GM19455 (cell line): ENCODE results near the gene C12orf56.
"Not testable (repeated sequence)": the region's sequence is repeated elsewhere in the genome, so short reads cannot be mapped to it uniquely, and the experiment has no call there.

Source experiments
- ATAC-seq: cut with Tn5 transposase; IDR thresholded peaks from one replicate; pipeline ENCODE4 v1.9.1; 2021; ENCODE audit not compliant: unreplicated experiment

C12orf56 gene

GRCh38 chr12:64318605-64319004, 72.0 kb downstream of the C12orf56 start:
- ATAC-seq: no peak

GRCh38 chr12:64311877-64312276, 78.7 kb downstream of the C12orf56 start:
- ATAC-seq: no peak

GRCh38 chr12:64304571-64304970, 86.0 kb downstream of the C12orf56 start:
- ATAC-seq: no peak

- ATAC-seq: no peak
These were observed 90.9 kb downstream of the C12orf56 start for GRCh38 chr12:64299628-64300027.

- ATAC-seq: no peak
These were observed 94.3 kb downstream of the C12orf56 start for GRCh38 chr12:64296301-64296700.

DNA sequence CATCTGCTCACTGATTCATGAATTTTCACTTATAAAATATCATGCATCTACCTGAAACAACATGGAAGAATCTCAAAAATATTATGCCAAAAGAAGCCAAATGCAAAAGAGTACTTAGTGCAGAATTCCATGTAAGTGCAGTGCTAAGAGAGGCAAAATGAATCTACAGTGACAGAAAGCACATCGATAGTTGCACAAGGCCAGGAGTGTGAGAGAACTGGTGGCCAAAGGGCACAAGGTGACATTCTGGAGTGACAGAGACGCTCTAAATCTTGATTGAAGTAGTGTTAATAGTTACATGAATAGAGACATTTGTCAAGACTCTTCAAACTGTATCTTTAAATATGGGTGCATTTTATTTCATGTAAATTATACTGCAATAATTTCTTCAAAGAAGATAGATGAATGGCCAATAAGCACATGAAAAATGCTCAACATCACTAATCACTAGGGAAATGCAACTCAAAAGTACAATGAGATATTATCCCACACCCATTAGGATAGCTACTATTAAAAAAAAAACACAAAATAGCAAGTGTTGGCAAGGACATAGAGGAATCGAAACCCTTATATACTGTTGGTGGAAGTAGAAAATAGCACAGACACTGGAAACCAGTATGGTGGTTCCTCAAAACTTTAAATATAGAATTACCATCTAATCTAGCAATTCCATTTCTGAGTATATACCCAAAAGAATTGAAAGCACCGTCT, 96.7 kb downstream of the C12orf56 start:
- ATAC-seq: no peak

- not testable (repeated sequence) for ATAC-seq
These were observed 97.4 kb downstream of the C12orf56 start for GRCh38 chr12:64293174-64293573.

DNA sequence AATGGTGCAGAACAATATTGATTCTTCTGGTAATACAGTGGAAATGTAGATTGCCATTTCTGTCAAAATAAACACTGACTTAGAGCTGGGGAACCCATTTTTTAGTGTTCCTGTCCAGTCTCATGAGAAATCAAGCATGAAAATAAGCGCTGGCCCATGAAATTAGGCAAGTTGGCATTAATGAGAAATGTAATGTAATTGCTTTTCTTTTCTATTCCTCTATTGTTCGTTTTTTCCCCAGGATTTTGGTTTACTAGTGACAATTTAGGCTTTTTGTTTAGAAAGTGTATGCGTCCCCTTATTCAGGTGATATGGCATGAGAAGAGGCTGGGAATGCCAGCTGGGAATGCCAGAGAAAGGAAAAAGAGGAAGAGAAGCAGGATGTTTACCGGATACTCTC, 104.0 kb downstream of the C12orf56 start:
- no peak for ATAC-seq

DNA sequence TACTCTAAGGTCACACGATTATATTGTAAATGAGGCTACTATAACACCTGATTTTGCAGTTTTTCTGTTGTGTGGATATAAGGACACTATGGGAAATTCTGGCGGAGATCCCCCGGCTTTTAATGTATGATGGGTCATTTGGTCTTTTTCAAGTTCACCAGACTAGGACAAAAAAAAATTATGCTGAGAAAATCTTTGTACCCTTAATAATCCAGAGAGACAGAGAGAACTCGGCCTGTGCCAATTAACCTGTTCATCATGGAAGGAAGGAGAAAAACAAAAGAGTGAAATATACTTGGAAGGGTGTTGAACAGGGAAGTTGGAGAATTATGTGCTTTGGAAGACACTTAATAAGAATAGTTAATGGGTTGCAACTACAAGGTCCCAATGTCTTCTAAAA, 106.3 kb downstream of the C12orf56 start:
- ATAC-seq: no peak

- ATAC-seq: no peak
These were observed 112.1 kb downstream of the C12orf56 start for GRCh38 chr12:64278421-64278820.

- ATAC-seq: peak; percentile 83
These were observed 116.8 kb downstream of the C12orf56 start for GRCh38 chr12:64273527-64274403.

GRCh38 chr12:64270411-64270810, 120.1 kb downstream of the C12orf56 start:
- ATAC-seq: no peak

- ATAC-seq: no peak
These were observed 121.4 kb downstream of the C12orf56 start for GRCh38 chr12:64269161-64269560.

DNA sequence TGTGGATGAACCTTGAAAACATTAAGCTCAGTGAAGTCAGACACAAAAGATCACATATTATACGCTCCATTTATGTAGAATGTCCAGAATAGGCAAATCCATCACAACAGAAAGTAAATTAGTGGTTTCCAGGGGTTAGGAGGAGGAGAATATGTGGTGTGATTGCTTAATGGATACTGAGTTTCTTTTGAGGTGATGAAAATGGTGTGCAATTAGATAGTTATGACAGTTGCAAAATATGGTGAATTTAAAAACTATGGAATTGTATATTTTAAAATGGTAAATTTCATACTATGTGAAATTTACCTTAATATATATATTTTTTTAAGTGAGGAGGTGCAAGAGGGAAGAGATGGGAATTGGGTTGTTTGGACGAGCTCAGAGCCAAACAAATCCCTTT, 122.1 kb downstream of the C12orf56 start:
- no peak for ATAC-seq

DNA sequence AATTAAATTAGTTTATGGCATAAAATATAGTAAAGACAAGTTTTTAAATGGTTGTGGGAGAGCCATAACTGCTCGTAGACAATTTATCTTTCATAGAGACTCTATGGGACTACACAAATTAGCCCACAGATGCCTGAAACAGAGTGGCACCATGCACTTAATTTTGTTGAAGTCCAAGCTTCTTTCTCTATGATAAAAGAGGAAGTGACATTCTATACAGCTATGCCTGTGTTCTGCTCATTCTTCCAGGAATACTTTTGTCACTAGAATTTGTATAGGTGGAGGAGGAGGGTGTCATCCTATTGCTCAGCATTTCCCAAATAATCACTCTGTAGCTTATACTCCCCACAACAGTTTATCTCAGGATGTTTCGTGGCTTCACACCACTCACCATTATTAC, 124.7 kb downstream of the C12orf56 start:
- no peak for ATAC-seq

DNA sequence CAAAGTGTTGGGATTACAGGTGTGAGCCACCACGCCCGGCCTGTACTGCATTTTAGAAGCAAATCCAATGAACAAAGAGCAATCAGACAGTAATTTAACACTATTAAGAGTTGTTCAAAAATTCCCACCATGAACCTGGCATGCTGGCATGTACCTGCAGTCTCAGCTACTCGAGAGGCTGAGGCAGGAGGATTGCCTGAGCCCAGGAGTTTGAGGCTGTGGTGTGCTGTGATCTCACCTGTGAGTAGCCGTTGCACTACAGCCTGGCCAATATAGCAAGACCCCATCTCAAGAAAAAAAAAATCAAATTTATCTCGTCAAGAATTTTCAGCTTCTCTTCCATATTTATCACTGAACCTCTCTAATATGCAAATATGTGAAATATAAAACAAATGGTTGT, 128.7 kb downstream of the C12orf56 start:
- no peak for ATAC-seq

- ATAC-seq: no peak
These were observed 132.0 kb downstream of the C12orf56 start for GRCh38 chr12:64258576-64258975.

DNA sequence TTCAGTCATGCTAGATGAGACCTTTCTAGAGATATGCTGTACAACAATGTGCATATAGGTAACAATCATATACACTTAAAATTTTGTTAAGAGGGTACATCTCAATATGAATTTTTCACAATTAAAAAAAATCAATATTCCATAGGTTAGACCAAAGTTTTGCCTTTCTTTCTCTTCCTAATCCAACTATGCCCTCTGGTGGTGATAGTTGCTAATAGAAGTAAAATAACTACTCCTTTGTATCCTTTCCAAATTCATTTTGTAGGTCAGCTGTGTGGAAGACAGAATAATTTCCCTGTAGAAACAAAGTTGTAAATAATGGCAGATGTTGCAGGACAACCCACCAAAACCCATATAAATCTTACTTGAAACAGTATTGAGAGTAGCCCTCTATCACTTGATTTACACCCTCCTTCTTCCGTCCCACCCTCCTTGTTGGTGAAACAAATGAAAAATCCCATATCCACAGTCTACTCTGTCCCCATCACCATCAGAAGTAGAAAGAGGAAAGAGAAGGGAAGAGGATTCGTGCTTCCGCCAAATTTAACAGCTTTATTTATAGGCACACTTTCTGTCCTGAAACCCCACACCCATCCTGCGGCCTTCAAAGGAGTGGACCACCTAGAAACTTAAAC, 134.3 kb downstream of the C12orf56 start:
- no peak for ATAC-seq

DNA sequence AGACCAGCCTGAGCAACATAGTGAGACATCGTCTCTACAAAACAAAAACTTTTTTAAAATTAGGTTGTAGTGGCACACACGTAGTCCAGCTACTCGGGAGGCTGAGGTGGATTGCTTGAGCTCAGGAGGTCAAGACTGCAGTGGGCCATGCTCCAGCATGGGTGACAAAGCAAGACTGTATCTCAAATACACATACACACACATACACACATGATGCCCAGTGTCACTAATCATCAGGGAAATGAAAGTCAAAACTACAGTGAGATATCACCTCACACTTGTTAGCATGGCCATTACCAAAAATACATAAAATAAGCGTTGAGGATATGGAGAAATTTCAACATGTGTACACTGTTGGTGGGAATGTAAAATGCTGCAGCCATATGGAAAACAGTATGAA, 135.3 kb downstream of the C12orf56 start:
- no peak for ATAC-seq

- no peak for ATAC-seq
These were observed 137.2 kb downstream of the C12orf56 start for GRCh38 chr12:64253356-64253755.

DNA sequence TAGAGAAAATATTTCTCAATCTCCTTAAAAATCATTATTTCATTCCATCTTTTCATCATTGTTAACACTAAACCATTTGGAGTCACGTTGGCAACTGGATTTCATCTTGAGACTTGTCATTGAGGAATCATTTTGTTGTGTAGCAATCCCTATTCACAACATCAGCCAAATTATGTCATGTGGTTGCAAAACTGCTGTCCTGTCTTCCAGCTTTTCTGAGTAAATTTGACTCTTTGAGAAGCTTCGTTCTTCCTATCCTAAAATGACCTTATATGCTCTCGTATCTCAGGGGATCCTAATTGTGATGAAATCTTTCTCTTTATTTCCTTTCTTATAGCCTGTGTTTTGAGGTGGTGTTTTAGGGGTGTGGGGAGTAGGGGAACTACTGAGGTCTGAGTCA, 137.9 kb downstream of the C12orf56 start:
- no peak for ATAC-seq

DNA sequence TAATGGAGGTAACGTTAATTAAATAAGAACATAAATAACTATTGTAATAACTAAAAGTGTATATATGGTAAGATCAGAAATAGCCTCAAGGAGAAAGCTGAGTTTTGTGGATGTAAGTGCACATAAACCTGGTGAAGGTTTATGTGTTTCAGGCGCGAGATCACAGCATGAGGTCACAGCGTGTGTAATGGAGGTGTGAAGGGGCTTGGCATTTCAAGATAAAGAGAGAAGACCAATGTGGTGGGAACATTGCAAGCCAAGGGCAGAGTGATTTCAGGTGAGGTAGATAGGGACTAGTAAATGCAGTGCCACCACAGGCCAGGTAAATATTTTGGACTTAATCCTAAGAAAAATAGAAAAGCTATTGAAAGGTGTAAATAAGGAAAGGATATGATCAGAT, 146.7 kb downstream of the C12orf56 start:
- ATAC-seq: no peak
